ENCODE measurements around the gene SLC25A33. TPM values are rescaled to one million over a fixed set of nuclear protein-coding genes. Genes with fewer than 3 reads are reported as not detected.

SLC25A33 gene
- total and polyA plus RNA-seq, 2 experiments from 2014 or later = 13.3 to 18.8 TPM

GRCh38 chr1:9518454-9518998 lies 20.7 kb upstream of the SLC25A33 start (continued):
- no peak for TF ChIP-seq CTCF (conservative IDR thresholded peaks at IDR 0.05; ENCODE audit: low read depth in 2 of 2)
- TF ChIP-seq ZNF462 (CRISPR knock-in tag; IDR thresholded peaks at IDR 0.05) = no peak

- Histone ChIP-seq H3K79me2 (replicated peaks; ENCODE audit: insufficient read depth) (no peaks in the 10 kb centered on the region), H3K4me1 (ENCODE audit: insufficient read depth) (no peaks in the 10 kb centered on the region), H3F3A (replicated peaks; ENCODE audit: low read depth) (no peaks in the 10 kb centered on the region), H4K20me1 (replicated peaks; ENCODE audit: insufficient read depth) (no peaks in the 10 kb centered on the region), H3K9me2 (ENCODE audit: insufficient read depth) (no peaks in the 10 kb centered on the region), H3K4me2 (no peak overlapping the region), H3K36me3 (ENCODE audit: insufficient read depth) (no peaks in the 10 kb centered on the region), H3K27ac (ENCODE audit: low read depth) (no peak overlapping the region), H2AFZ (peak overlapping the region; percentile 66; the same call in 1 of the 2 replicates), H3K27me3 (ENCODE audit: insufficient read depth) (no peaks in the 10 kb centered on the region), H3K4me3 (no peak overlapping the region)
- Mint-ChIP-seq H3K4me3 (no peak overlapping the region), H3K36me3 (ENCODE audit: low read depth) (no peaks in the 10 kb centered on the region), H3K27ac (no peak overlapping the region), H3K27me3 (ENCODE audit: insufficient read depth, low read depth, poor library complexity) (peaks cover 3% of the 10 kb centered on the region), H3K9me3 (no peaks in the 10 kb centered on the region), H3K4me1 (peaks cover 2% of the 10 kb centered on the region; the same call in 1 of the 3 replicates)
- TF ChIP-seq EZH2phosphoT487 (IDR thresholded peaks at IDR 0.05; ENCODE audit: unreplicated experiment) (no peak), ZNF114 (CRISPR knock-in tag; IDR thresholded peaks at IDR 0.05) (no peak), ZNF331 (CRISPR knock-in tag; IDR thresholded peaks at IDR 0.05; ENCODE audit: low read depth) (no peak), CREB1 (CRISPR knock-in tag; IDR thresholded peaks at IDR 0.05; ENCODE audit: low read depth) (no peak), CTCF (conservative IDR thresholded peaks at IDR 0.05; ENCODE audit: low read depth in 2 of 2) (no peak), EZH2 (IDR thresholded peaks at IDR 0.05; ENCODE audit: low read depth, unreplicated experiment) (no peak)
- ATAC-seq = peak; percentile 56
- DNase-seq (ENCODE audit: low spot score) = no peak
Measured at GRCh38 chr1:9520411-9520810, 18.9 kb upstream of the SLC25A33 start.
